Measurements from ENCODE around the gene ABLIM3. TPM values are rescaled to one million over a fixed set of nuclear protein-coding genes. Genes with fewer than 3 reads are reported as not detected.

Gene ABLIM3
- total RNA-seq, 2 experiments from 2014 or later = not detected

DNA sequence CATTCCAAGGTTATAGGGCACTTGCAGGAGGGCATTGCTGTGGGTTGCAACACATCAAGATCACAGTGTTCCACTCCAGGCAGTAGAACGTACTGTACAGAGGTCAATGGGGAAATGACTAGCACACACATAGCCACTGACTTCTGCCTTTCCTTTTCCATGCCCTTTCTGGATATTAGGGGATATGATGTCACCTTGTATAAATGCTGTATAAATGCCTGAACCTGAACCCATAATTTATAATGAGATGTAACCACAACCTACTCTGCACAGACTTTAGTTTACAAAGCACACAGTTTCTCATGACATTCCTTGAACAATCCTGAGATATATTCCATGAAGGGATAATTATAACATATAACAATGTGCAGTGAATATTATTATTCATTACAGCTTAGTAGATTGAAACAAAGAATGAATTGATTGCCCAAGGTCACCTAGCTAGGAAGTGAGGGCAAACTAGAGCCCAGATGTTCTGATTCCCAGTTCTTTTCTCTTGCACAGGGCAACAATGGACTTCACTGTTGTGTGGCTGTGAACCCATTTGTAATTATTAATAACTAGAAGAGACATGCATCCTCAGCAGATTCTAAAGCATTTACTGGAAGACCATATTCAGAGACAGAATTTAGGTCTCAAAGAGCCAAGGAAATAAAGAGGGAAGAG, 5.6 kb upstream of the ABLIM3 start:
- no peak overlapping the region for H3K27ac ChIP-seq (ENCODE audit: low read depth, low read length, poor library complexity, severe bottlenecking)
- POLR2A ChIA-PET = no interaction called here
- H3K9me2 ChIP-seq (ENCODE audit: insufficient read depth, low read length) = no peaks in the 10 kb centered on the region
- H3K36me3 ChIP-seq (ENCODE audit: insufficient read depth, low read length) = no peaks in the 10 kb centered on the region
- H3K9me3 ChIP-seq (ENCODE audit: low read length) = no peaks in the 10 kb centered on the region
- no peak overlapping the region for H2AFZ ChIP-seq (ENCODE audit: low read length)
- no peaks in the 10 kb centered on the region for H3K79me2 ChIP-seq (ENCODE audit: insufficient read depth, low read depth, low read length)
- CTCF ChIA-PET (ENCODE audit: unreplicated experiment) = no interaction called here
- DNase-seq (ENCODE audit: low spot score) = no peak
- no peak overlapping the region for H3K4me2 ChIP-seq (ENCODE audit: low read length)
- no peaks in the 10 kb centered on the region for H4K20me1 ChIP-seq (ENCODE audit: insufficient read depth, low read length)
- no peak overlapping the region for H3K4me3 ChIP-seq (ENCODE audit: low read depth, low read length, poor library complexity, severe bottlenecking)
- intact Hi-C loops (cut with micrococcal nuclease; ENCODE audit: unreplicated experiment) = no loop called here
- BruUV-seq (replicated peaks) = no TSS peak
- TF ChIP-seq EZH2phosphoT487 (IDR thresholded peaks at IDR 0.05; ENCODE audit: borderline replicate concordance, low read depth, low read length) = no peak
- H3K4me1 ChIP-seq (ENCODE audit: insufficient read depth, low read length, poor library complexity, severe bottlenecking) = no peaks in the 10 kb centered on the region

DNA sequence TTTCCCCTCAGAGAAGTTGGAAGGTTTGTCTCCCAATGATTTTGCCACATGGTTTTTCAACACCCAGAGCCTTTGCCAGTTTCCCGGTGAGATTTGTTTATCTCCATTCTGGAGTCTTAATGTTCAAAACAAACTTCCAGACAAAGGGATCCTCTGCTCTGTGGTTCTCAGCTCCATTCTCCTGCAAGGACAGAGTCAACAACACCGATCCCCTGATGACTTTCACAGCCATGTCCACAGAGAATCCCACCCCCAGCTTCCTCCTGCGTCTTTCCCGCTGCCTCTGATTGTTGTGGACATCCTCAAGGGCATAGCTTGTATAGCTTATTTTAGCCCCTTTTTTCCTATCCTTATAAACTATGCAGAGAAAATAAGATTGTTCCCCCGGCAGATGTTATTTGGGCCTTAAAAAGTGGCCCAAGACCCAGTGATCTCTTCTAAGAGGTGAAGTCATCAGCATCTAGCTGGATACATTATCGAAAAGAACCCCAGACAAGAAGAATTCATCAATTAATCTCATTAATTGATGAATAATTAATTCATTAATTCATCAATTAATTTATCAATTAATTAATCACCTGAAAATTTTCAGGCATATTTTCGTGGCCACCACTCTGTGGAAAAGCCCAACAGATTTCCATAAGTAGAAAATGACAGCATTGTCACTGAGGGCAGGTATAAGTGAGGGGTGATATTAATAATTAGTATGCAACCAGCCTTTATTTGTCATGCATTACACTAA, 2.9 kb upstream of the ABLIM3 start:
- POLR2A ChIA-PET = no interaction called here
- CTCF ChIA-PET (ENCODE audit: unreplicated experiment) = no interaction called here
- Histone ChIP-seq H3K9me2 (ENCODE audit: insufficient read depth, low read length) (no peaks in the 10 kb centered on the region), H3K4me2 (ENCODE audit: low read length) (no peak overlapping the region), H3K9me3 (ENCODE audit: low read length) (no peaks in the 10 kb centered on the region), H3K4me1 (ENCODE audit: insufficient read depth, low read length, poor library complexity, severe bottlenecking) (no peaks in the 10 kb centered on the region), H4K20me1 (ENCODE audit: insufficient read depth, low read length) (no peaks in the 10 kb centered on the region), H3K79me2 (ENCODE audit: insufficient read depth, low read depth, low read length) (no peaks in the 10 kb centered on the region), H3K4me3 (ENCODE audit: low read depth, low read length, poor library complexity, severe bottlenecking) (no peak overlapping the region), H3K27ac (ENCODE audit: low read depth, low read length, poor library complexity, severe bottlenecking) (no peak overlapping the region), H2AFZ (ENCODE audit: low read length) (no peak overlapping the region), H3K36me3 (ENCODE audit: insufficient read depth, low read length) (no peaks in the 10 kb centered on the region)
- DNase-seq (ENCODE audit: low spot score) = no peak
- intact Hi-C loops (cut with micrococcal nuclease; ENCODE audit: unreplicated experiment) = no loop called here
- BruUV-seq (replicated peaks) = no TSS peak
- TF ChIP-seq, protein P1, sequence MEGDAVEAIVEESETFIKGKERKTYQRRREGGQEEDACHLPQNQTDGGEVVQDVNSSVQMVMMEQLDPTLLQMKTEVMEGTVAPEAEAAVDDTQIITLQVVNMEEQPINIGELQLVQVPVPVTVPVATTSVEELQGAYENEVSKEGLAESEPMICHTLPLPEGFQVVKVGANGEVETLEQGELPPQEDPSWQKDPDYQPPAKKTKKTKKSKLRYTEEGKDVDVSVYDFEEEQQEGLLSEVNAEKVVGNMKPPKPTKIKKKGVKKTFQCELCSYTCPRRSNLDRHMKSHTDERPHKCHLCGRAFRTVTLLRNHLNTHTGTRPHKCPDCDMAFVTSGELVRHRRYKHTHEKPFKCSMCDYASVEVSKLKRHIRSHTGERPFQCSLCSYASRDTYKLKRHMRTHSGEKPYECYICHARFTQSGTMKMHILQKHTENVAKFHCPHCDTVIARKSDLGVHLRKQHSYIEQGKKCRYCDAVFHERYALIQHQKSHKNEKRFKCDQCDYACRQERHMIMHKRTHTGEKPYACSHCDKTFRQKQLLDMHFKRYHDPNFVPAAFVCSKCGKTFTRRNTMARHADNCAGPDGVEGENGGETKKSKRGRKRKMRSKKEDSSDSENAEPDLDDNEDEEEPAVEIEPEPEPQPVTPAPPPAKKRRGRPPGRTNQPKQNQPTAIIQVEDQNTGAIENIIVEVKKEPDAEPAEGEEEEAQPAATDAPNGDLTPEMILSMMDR (conservative IDR thresholded peaks at IDR 0.05; ENCODE audit: low read length) = no peak
- no peak for TF ChIP-seq EZH2phosphoT487 (IDR thresholded peaks at IDR 0.05; ENCODE audit: borderline replicate concordance, low read depth, low read length)

DNA sequence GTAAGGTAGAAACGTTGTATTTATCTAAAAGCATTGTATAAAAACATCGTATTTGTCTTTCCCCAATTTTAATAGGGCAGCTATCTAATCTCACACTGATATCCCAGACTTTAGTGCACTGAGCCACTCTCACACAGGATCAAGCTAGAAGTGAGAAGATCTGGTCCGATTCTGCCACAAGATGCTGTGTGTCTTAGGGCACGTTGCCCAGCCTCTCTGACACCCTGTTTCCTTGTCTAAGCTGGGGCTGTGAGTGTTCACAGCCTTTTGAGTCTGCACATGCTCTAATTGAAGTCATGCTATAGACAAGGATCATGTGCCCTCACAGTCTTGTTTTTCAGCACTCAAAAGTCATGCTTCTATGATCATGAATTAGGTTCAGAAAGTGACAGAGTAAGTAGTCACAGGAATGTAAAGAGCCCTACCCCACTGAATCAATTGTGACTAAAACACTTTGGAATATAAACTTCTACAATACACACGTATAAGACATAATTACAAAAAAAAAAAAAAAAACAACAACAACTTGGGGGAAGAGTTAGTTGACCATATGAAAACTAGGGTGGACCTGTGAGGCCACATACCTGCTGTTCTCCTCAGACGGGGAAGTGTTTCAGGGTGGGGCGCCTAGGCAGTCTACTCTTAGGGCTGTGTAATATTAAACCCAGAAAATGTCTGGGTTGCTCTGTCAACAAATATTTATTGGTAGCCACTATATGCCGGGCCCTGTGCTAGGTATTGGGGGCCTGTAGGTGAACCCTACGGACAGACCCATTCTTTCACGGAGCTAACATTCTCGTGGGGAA, 893 bp upstream of the ABLIM3 start:
- Histone ChIP-seq H3K79me2 (ENCODE audit: insufficient read depth, low read depth, low read length) (no peaks in the 10 kb centered on the region), H3K4me1 (ENCODE audit: insufficient read depth, low read length, poor library complexity, severe bottlenecking) (no peaks in the 10 kb centered on the region), H4K20me1 (ENCODE audit: insufficient read depth, low read length) (no peaks in the 10 kb centered on the region), H3K9me2 (ENCODE audit: insufficient read depth, low read length) (no peaks in the 10 kb centered on the region), H3K36me3 (ENCODE audit: insufficient read depth, low read length) (no peaks in the 10 kb centered on the region), H3K27ac (ENCODE audit: low read depth, low read length, poor library complexity, severe bottlenecking) (no peak overlapping the region), H3K4me2 (ENCODE audit: low read length) (no peak overlapping the region), H3K9me3 (ENCODE audit: low read length) (no peaks in the 10 kb centered on the region), H2AFZ (ENCODE audit: low read length) (no peak overlapping the region), H3K4me3 (ENCODE audit: low read depth, low read length, poor library complexity, severe bottlenecking) (no peak overlapping the region)
- TF ChIP-seq, protein P1 (conservative IDR thresholded peaks at IDR 0.05; ENCODE audit: low read length) = no peak
- TF ChIP-seq EZH2phosphoT487 (IDR thresholded peaks at IDR 0.05; ENCODE audit: borderline replicate concordance, low read depth, low read length) = no peak
- POLR2A ChIA-PET = interaction anchor here (0.9 kb wide), 1 partner anchor 23 kb away, joined by 3 read pairs; no protein-coding TSS in a partner anchor
- no peak for DNase-seq (ENCODE audit: low spot score)
- CTCF ChIA-PET (ENCODE audit: unreplicated experiment) = no interaction called here
- no TSS peak for BruUV-seq (replicated peaks)
- intact Hi-C loops (cut with micrococcal nuclease; ENCODE audit: unreplicated experiment) = loop anchor here (5.0 kb wide), 1 partner anchor 127 kb away; no protein-coding TSS in a partner anchor

All from OCI-LY7 (cell line).